NOMO-1 treated with dmso at 0.1 percent for 144 hours (cell line): ENCODE results near the gene NXPH1.

Experiments
- DNase-seq: peaks from one replicate; lab custom pipeline; 2025; ENCODE audit not compliant: unreplicated experiment; lab: John Stamatoyannopoulos, UW

The NXPH1 gene

DNA sequence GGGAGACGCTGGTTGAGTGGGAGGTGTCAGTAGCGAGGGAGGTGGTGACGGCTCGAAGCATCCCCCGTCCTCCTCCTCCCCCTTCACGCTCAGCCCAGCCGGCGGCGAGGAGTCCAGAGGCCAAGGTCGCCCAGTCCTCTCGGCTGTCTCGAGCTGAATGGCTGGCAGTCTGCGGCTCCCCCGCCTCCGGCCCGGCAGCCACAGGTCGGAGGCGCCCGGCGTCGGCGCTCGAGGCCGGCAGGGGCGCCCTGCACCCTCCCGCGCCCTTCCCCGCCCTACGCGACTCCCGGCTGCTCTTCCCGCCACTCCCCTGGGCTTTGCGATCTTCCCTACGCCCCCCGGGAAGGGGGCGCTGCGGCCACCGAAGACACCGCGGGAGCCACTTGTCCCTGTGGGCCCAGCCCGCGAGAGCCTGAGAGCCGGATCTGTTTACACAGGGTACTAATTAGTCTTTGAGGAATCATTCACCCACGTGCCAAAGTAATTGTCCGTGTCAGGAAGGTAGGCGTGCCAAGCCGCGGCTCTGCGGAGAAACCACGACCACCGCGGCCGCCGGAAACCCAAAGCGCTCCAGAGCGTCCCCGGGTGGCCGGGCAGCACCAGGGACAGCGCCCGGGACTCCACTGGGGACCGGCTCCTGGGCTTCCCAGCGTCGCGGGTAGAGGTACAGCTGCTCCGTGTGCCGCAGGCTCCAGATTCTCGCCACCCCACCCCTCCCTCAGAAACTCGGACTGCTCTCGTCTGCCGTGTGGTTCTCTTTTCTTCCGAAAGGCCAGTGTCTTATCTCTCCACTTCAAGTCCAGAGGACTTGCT, at the start of gene NXPH1:
Gene NXPH1 (plus strand): TSS at position 133 of the 813 bp plus-strand sequence.
- DNase-seq = no peak

DNA sequence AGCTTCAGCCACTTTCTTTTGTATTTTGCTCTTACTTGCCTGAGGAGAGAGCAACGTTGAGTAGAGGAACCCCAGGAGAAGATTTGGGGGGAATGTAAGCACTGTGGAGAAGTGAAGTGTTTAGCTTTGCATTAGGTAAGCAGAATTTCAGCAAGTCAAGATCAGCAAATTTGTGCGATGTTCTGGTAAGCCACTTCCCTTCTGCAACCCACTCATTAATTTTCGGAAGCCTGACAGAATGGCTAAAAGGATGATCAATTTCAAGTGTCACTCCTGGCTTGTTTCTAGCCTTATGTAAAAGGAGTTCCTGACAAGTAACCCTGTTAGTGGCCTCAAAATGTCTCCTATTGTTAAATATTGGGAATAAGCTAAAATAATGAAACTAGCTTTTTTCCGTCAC, 48.5 kb upstream of the NXPH1 start:
- no peak for DNase-seq

DNA sequence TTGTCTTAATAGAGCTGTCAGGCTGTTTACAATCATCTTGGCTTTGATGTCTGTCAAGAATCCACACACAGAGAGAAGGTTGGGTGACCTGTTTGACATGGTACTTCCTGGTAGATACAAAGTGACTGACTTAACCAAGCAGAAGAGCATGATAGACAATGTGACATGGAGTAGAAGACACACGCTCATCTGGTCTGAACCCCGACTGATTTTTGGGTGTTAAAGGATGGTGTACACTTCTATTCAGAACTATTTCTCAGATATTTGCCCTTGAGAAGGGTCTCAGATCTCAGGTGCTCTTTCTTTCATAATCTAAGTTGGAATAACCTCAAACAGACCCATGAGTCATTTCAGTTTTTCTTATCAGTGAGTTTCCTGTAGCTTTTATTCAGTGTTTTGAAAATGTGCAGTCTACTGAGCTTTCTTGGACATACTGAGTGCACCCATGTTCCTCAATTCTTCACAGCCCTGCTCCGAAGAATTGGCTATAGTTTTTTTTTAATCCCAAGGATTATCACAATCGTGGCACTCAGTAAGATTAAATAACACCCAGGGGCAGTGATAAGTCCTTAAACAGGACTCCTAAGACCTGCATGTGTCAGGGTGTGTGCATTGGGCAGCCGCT, 46.4 kb upstream of the NXPH1 start:
- no peak for DNase-seq

DNA sequence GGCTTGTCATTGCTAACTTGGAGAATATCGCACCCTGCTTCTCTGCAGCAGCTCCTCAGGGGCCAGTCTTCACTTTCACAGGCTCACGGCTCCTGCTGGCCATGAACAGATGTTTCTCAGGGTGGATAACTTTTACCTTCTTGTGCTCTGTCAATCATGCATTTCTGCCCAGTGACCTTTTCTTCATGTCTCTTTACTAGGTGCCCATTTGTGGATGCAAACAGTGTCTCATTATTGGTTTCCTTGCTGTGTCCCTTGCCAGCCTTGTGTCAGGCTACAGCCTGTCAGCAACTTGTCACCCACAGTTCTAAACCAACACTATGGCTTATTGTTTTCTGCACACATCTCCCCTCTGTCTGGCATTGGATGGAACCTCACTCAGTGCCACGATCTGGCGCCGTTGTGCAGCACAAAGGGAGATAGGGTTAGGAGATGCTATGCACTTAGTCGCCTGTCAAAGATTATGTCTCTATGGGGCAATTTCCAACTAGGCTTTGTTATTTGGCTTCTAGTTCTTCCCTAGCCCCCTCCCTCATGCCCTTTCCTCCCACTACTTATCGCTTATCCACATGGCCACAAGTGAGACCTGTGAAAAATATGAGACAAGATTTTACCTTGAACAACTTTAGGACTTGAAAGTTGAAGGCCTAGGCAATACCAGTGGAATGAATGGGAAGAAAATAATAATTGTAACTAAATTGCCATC, 45.7 kb upstream of the NXPH1 start:
- no peak for DNase-seq

DNA sequence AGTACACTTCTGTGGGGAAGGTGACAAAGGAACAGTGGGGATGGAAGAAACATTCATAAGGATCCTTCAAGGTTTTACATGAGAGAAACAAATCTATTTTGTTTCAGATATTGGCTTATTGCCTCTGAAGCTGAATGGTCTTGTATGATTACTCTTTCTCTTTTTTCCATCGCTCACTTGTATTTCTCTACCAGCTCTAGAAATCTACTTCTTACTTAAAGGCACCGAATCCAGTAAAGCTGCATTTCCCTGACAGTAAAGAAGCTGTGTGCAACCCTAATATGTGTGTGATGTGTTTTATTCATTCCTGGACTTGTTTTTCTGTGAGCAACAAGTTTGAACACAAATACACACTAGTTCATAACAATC, 45.2 kb upstream of the NXPH1 start:
- DNase-seq = no peak

DNA sequence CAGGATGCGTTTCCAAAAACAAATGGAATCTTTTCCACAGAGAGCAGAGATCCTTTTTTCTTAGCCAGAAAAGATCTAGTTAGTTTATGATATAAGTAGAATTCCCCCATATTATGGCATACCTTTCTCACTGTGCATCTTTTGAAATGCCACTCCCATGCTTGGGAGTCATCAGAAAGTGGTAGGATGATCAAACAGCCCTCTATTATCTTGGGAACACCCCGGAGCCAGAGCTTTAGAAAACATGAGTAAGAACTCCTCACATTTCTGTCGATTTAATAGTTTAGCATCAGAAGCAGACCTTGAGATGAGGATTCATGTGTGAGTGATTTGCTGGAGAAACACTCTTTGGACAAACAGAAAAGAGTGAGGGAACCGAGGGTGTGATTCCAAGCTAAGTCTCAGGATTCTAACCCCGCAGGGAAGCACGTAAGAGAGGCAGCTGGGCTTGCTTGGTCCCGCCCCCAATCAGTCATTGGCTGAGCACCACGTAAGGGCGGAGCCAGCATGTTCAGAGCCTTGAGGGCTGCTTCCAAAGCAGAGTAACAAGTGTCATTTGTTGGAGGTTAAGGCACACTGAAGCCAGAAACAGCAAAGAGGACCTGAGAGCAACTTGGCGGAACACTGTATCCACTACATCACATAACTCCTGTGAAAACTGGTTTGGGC, 43.7 kb upstream of the NXPH1 start:
- DNase-seq = no peak

- DNase-seq = no peak
Observed at GRCh38 chr7:8390262-8390626, 43.2 kb upstream of the NXPH1 start.

DNA sequence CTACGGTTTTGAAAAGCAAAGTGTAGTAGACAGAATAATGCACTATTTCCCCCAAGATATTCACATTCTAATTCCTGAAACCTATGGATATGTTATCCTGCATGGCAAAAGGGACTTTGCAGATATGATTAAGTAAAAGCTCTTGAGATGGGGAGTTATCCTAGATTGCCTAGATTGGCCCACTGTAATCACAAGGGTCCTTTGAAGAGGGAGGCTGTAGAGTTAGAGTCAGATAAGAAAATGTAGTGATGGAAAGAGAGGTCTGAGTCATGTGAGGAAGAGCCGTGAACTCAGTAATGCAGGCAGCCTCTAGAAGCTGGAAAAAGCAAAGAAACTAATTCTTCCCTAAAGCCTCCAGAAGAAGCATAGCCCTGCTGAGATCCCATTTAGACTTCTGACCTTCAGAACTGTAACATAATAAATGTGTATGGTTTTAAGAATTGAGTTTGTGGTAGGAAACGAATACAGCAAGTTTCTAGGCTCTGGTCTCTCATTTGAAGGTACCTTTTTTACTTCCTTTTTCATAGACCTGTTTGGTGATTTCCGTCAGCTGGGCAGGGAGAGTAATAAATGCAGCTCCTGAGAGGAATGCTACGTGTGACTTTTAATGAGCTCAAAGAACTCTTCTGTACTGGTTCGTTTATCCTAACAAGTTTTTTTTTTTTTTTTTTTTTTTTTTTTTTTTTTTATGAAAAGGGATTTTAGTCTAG, 41.9 kb upstream of the NXPH1 start:
- no peak for DNase-seq

DNA sequence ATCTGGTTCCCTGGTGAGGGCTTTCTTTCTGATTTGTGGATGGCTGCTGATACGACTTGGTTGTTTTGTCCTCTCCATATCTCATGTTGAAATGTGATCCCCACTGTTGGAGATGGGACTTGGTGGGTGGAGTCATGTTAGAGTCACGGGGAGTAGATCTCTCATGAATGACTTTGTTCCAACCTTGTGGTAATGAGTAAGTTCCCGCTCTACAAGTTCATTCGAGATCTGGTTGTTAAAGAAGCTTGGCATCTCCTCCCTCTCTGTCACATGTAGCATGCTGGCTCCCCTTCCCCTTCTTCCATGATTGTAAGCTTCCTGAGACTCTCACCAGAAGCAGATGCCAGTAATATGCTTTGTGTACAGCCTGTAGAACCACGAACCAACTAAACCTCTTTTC, 37.1 kb upstream of the NXPH1 start:
- DNase-seq = no peak

- no peak for DNase-seq
Observed at GRCh38 chr7:8408871-8409270, 24.5 kb upstream of the NXPH1 start.

GRCh38 chr7:8411103-8411502, 22.3 kb upstream of the NXPH1 start:
- DNase-seq = no peak

- DNase-seq = no peak
Observed at GRCh38 chr7:8413600-8413999, 19.8 kb upstream of the NXPH1 start.

- DNase-seq = no peak
Observed at GRCh38 chr7:8418629-8419245, 14.7 kb upstream of the NXPH1 start.

DNA sequence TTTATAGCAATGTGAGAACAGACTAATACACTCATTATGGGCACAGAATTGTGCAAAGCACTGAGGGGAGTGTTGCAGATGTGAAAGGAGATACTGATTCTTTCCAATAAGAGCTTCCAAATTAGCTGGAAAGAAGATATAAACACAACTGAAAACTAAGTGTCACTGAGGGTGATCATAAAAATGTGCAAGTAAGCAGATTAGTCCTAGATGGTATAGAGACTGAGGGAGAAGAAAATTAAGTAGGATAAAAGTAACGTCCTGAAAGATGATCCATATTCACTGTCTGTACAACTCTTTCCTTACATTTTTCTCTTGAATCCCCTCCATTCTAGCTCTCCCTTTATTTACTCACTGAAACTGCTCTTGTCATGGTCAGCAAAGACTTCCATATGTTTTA, 11.2 kb upstream of the NXPH1 start:
- no peak for DNase-seq

- no peak for DNase-seq
Observed at GRCh38 chr7:8423057-8423456, 10.4 kb upstream of the NXPH1 start.

- no peak for DNase-seq
Observed at GRCh38 chr7:8425223-8425622, 8.2 kb upstream of the NXPH1 start.

GRCh38 chr7:8430643-8431042, 2.8 kb upstream of the NXPH1 start:
- DNase-seq = no peak

DNA sequence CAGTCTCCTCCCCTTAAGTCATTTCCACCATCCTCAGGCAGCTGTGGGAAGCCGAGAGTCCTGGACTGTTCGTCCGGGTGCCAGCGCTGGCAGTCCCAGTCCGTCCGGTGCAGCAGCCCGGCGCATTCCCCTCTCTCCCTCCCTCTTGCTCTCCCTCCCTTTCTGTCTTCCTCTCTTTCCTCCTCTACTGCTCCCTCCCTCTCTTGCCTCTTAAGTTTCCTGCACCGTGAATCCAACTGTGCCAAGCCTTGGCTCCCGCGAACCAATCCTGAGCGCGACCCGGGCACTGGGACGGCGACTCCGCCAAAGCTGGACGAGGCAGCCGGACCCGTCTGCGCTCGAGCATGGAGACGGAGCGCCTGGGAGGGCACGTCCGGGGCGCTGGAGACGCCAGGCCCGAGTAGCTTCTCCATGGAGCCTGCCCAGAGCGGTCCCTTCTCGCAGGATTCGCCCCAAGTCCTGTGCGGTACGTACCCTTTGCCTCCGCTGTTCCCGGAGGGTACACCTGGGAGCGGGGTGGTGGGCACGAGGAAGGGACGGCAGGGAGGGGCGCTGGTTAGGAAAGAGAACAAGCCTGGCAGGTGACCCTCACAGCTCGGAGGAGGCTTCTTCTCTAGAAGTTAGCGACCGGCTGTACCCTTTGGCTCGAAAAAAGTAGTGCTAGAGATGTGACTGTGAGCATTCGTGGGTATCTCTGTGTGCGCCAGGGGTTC, 1.0 kb downstream of the NXPH1 start:
- DNase-seq = no peak

DNA sequence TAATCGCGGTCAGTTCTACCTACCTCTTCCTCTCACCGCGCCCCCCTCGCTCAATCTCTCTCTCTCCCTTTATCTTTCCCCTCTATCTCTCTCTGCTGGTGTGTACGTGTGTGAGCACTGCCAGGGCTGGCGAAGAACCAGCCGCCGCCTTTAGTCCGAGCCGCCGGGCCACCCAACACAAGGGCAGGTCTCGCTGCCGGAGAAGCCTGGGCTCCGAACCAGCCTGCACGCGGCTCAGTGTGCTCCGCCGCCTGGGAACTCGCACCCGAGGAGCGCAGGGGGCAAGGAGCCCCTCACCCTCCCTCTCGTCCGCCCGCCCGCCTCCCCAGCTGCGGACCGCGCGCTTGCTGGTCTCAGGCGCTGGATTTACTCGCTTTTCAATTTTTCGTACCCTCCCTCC, 1.7 kb downstream of the NXPH1 start:
- DNase-seq = no peak
